WERI-Rb-1 (cell line): ENCODE data around the gene DNAH10.

ENCODE experiments used
- DNase-seq: peaks from one replicate; pipeline ENCODE4 v3.0.0-alpha.2; 2020
- H3K27ac ChIP-seq: fragments of 250-450 bp; sonication (Bioruptor Pico); 2 replicates; pipeline ENCODE4 v1.5.1; 2020; ENCODE audit warnings: mild to moderate bottlenecking, moderate library complexity
- H3K27me3 ChIP-seq: fragments of 250-450 bp; sonication (Bioruptor Pico); 2 replicates; pipeline ENCODE4 v1.5.1; 2021; ENCODE audit warnings: mild to moderate bottlenecking, low read depth, moderate library complexity; ENCODE audit not compliant: insufficient read depth, severe bottlenecking
- H3K36me3 ChIP-seq: fragments of 250-450 bp; sonication (Bioruptor Pico); 2 replicates; pipeline ENCODE4 v1.5.1; 2020; ENCODE audit warnings: mild to moderate bottlenecking, moderate library complexity
- H3K4me3 ChIP-seq: 2 replicates; pipeline ENCODE4 v1.5.1; 2011; ENCODE audit warnings: low read depth, mild to moderate bottlenecking, control low read depth, low read length
- H3K9me3 ChIP-seq: fragments of 250-450 bp; sonication (Bioruptor Pico); 2 replicates; pipeline ENCODE4 v1.5.1; 2021; ENCODE audit warnings: mild to moderate bottlenecking, moderate library complexity; ENCODE audit not compliant: severe bottlenecking
- TF ChIP-seq, protein P1 (sequence below): IDR thresholded peaks from 2 replicates; pipeline ENCODE4 v1.5.1; 2011; ENCODE audit warnings: low read depth, mild to moderate bottlenecking, control low read depth, inconsistent platforms, low read length

The DNAH10 gene

DNA sequence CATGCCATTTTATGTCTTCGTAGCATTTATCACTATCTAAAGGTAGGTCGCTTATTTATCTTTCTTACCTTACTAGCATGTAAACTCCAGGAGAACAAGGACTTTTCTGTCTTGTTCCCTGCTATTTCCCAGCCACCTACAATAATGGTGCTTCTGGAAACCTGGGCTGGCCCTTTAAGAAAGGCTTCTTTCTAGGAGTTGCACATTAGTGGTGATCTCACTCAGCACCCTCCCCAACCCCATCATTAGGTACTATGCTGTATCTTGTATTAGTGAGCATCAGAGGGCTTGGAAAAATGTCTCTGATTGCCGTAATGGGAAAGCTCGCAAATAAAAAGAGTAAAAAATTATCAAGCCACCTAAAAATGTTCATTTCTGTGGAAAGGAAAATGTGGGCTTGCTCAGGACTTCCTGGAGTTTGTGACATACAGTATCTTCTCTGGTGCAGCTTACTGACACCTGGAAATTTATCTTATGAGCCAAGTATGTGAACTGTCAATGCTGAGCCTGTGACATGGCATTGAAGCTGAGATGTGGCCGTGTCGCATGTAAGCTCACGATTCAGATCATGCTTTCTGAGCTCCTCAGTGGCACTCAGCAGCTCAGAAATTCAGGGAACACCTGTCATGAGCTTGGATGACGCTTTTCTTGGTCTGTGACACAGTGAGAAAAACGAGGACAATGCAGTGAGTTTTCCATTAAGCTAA, 198.1 kb downstream of the DNAH10 start:
- no peaks in the 10 kb centered on the region for H3K27me3 ChIP-seq
- TF ChIP-seq, protein P1, sequence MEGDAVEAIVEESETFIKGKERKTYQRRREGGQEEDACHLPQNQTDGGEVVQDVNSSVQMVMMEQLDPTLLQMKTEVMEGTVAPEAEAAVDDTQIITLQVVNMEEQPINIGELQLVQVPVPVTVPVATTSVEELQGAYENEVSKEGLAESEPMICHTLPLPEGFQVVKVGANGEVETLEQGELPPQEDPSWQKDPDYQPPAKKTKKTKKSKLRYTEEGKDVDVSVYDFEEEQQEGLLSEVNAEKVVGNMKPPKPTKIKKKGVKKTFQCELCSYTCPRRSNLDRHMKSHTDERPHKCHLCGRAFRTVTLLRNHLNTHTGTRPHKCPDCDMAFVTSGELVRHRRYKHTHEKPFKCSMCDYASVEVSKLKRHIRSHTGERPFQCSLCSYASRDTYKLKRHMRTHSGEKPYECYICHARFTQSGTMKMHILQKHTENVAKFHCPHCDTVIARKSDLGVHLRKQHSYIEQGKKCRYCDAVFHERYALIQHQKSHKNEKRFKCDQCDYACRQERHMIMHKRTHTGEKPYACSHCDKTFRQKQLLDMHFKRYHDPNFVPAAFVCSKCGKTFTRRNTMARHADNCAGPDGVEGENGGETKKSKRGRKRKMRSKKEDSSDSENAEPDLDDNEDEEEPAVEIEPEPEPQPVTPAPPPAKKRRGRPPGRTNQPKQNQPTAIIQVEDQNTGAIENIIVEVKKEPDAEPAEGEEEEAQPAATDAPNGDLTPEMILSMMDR = no peak
- no peaks in the 10 kb centered on the region for H3K36me3 ChIP-seq
- H3K9me3 ChIP-seq = no peaks in the 10 kb centered on the region
- DNase-seq = no peak
- H3K4me3 ChIP-seq = no peak overlapping the region
- no peak overlapping the region for H3K27ac ChIP-seq

DNA sequence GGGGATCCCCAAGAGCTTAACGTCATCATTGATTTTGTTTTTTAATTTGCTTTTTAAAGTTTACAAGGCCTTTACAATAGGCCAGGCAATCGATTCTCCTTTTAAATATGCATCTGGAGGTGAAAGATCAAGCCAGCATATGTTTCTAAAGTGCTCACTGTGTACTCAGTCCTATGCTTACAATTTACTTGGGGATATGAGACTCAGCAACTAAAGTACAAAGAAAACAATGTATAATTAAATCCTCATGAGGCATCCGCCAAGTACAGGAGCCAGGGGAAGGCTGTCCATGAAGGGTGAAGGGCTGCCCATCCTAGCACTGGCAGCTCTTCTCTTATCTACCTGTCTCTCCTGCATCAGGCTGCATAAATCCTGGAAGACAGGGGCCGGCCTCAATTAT, 198.8 kb downstream of the DNAH10 start:
- H3K4me3 ChIP-seq = no peak overlapping the region
- TF ChIP-seq, protein P1 = no peak
- no peaks in the 10 kb centered on the region for H3K36me3 ChIP-seq
- no peak for DNase-seq
- H3K27ac ChIP-seq = no peak overlapping the region
- H3K9me3 ChIP-seq = no peaks in the 10 kb centered on the region
- no peaks in the 10 kb centered on the region for H3K27me3 ChIP-seq

DNA sequence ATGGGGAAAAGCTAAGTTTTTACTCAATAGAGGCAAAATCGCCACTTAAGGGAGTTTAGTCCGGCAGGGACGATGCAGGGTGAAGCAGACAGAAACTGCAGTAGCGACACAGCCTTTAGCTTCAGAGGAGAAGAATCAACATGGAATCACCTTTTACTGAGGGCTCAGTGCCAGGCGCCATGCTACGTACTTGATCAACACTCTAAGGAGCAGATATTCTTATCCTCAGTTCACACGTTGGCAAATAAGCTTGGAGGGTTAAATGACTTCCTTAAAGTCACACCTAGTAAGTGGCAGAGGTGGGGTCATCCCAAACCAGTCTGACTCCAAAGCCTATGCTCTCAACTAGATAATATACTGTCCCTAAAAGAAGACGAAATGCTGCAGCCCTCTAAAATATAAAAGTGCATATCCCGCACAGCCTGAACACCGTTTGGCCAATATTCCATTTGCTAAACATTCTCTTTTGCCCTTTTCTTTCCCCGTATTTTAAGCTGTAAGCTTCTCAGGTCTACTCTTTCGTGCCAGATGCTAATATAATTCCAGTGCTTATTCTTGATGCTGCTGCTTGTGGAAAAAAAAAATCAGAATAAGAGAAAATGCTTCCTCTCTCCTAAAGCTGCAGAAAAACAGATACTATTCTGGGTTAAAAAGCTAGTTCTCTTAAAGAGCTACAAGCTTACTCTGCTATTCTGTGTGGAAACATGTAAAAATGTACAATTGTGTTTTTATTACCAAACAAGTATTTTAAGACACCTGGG, 199.7 kb downstream of the DNAH10 start:
- H3K27me3 ChIP-seq = no peaks in the 10 kb centered on the region
- no peak overlapping the region for H3K27ac ChIP-seq
- no peaks in the 10 kb centered on the region for H3K36me3 ChIP-seq
- no peak for DNase-seq
- TF ChIP-seq, protein P1 = no peak
- H3K4me3 ChIP-seq = no peak overlapping the region
- no peaks in the 10 kb centered on the region for H3K9me3 ChIP-seq

DNA sequence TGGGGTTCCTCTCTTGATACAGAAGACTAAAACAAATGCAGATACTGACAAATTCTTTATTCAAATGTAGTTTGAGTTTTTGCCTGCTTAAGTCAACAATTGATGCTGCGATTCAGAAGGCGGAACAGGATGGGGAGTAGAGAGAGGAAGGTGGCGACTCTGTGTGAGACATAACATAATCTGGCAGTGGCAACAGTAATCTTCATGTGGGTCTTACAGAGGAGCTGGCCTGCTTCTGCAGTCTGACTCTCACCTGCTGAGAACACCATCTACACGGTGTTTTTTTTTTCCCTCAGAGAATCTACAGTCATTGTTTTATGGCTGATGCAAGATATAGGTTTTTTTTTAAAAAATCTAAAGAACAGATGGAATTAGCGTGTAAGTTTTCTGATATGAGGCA, 200.4 kb downstream of the DNAH10 start:
- Histone ChIP-seq H3K4me3 (no peak overlapping the region), H3K9me3 (no peaks in the 10 kb centered on the region), H3K36me3 (no peaks in the 10 kb centered on the region), H3K27me3 (no peaks in the 10 kb centered on the region), H3K27ac (no peak overlapping the region)
- TF ChIP-seq, protein P1 = no peak
- DNase-seq = no peak

DNA sequence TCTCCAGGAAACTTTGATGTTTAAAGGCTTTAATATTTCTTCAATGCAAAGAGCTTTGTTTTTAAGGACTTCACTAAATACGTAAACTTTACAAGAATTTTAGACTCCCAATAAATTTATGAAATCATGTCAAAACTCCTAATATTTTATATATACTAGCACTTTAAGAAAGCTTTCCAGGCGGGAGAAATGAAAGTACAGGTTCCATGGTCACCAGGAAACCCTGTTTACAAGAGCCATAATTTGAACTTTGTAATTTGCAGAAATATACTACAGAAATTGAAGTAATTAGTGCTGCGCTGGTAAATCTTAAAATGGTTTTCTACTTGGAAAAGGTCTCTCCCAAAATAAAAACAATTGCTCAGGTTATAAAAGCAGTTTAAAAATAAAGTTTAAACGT, 201.7 kb downstream of the DNAH10 start:
- no peak overlapping the region for H3K4me3 ChIP-seq
- no peaks in the 10 kb centered on the region for H3K36me3 ChIP-seq
- no peaks in the 10 kb centered on the region for H3K27me3 ChIP-seq
- TF ChIP-seq, protein P1 = no peak
- H3K9me3 ChIP-seq = no peaks in the 10 kb centered on the region
- no peak for DNase-seq
- no peak overlapping the region for H3K27ac ChIP-seq
